Stimulated activated CD4-positive, alpha-beta T cell treated with anti-CD3 and anti-CD28 coated beads, Interleukin-4, amount 100 ng/mL, for 1 hour (primary cell): Measurements from ENCODE around the gene KRTAP2-1.
"Not testable (repeated sequence)": the region's sequence is repeated elsewhere in the genome, so short reads cannot be mapped to it uniquely, and the experiment has no call there.

ENCODE experiments used
- DNase-seq: peaks from one replicate; pipeline ENCODE4 v3.0.0-alpha.2; 2020

KRTAP2-1 gene, protein sequence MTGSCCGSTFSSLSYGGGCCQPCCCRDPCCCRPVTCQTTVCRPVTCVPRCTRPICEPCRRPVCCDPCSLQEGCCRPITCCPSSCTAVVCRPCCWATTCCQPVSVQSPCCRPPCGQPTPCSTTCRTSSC

GRCh38 chr17:41046735-41047465 is at the start of gene KRTAP2-1:
Gene KRTAP2-1 (minus strand): TSS chr17:41047316. CDS start chr17:41047267, 49 bp downstream.
- DNase-seq = not testable (repeated sequence)

- DNase-seq = no peak
Observed at GRCh38 chr17:41096055-41096454, 48.9 kb upstream of the KRTAP2-1 start.

DNA sequence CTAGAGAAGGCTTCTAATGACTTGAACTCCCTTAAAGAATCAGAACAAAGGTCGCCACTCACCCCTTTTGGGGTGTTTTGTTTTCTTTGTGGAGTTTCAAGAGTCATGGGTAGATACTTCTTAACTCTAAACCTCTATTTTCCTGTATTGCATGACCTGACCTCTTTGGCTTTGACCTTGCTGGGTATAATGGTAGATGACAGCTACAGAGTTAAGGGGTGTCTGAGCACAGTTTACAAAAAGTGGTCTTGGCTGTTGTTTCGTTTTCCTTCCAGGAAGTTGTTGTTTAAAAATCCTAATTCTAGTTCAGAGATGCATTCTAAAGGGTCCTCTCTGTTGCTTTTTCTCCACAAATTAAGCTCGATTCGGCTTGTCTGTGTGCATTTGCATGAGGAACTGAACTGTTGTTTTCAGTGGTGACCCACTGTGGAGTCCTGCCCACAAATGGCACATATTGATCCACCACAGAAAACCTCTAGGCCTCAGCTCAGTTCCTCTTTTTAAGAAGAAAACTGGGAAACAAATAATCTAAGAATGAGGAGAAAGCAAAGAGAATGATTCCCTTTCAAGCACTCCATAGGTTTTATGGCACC is 41.7 kb upstream of the KRTAP2-1 start:
- not testable (repeated sequence) for DNase-seq

DNA sequence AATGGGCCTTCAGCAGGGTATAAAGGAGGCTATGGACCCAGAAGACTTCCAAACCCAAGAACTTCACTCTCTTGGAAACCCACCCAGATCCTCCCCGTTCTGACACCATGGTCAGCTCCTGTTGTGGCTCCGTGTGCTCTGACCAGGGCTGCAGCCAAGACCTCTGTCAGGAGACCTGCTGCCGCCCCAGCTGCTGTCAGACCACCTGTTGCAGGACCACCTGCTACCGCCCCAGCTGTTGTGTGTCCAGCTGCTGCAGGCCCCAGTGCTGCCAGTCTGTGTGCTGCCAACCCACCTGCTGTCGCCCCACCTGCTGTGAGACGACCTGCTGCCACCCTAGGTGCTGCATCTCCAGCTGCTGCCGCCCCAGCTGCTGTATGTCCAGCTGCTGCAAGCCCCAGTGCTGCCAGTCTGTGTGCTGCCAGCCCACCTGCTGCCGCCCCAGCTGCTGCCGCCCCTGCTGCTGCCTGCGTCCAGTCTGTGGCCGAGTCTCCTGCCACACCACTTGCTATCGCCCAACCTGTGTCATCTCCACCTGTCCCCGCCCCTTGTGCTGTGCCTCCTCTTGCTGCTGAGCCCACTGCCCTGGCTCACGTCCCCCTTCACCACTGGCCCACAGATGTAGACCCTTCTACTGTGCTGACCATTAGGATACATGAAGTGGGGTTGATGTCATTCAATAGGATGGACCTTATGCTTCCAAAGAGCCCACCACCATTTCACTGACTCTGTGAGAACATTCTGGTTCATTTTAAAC is 37.2 kb upstream of the KRTAP2-1 start, which contains the start of gene KRTAP4-7:
Gene KRTAP4-7 (plus strand): TSS at position 51 of the 757 bp plus-strand sequence. CDS start 57 bp downstream, at position 108.
- DNase-seq = not testable (repeated sequence)

DNA sequence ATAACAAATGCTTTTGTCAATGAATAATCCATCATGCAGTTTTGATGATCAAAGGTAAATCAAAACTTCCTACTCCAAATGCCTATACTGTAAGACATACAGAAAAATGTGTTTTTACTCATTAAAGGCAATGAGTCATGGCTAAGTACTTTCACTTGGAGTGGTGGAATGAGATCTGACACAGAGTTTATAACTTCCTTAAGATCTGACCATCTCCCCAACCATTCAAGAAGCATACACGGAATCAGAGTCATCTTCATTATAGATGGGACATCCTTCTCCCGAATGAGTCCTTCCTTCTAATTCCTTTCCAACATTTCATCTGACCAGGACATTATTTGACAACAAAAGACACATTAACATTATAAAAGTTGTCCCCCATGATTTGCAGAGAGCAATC is 36.3 kb upstream of the KRTAP2-1 start:
- not testable (repeated sequence) for DNase-seq

DNA sequence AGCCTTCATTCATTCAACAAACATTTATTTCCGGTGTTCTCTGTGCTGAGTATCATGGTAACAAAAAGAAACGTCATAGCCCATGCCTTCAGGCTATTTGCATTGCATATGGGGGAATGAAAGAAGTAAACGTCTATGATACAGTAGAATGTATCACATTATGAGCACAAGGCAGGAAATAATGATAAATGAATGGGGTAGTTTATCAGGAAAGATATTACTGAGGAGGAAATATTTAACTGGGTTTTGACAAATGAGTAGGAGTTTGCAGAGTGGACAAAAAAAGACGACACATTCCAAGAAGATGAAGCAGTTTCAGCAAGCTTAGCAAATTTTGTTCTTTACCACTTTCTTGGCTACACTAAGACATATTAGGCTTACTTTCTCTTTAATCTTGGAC is 35.5 kb upstream of the KRTAP2-1 start:
- DNase-seq = no peak

DNA sequence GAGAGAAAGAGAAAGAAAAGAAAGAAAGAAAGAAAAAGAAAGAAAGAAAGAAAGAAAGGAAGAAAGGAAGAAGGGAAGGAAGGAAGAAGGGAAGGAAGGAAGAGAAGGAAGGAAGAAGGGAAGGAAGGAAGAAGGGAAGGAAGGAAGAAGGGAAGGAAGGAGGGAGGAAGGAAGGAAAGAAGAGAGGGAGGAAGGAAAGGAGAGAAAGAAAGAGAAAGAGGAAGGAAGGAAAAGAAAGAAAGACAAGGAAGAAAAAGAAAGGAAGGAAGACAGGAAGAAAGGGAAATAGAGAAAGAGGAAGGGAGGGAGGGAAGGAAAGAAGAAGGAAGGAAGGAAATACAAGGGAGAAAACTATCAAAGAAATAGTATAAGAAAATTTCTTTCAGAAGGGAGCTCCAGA is 29.7 kb upstream of the KRTAP2-1 start:
- no peak for DNase-seq

- DNase-seq = no peak
Observed at GRCh38 chr17:41073676-41074075, 26.6 kb upstream of the KRTAP2-1 start.

DNA sequence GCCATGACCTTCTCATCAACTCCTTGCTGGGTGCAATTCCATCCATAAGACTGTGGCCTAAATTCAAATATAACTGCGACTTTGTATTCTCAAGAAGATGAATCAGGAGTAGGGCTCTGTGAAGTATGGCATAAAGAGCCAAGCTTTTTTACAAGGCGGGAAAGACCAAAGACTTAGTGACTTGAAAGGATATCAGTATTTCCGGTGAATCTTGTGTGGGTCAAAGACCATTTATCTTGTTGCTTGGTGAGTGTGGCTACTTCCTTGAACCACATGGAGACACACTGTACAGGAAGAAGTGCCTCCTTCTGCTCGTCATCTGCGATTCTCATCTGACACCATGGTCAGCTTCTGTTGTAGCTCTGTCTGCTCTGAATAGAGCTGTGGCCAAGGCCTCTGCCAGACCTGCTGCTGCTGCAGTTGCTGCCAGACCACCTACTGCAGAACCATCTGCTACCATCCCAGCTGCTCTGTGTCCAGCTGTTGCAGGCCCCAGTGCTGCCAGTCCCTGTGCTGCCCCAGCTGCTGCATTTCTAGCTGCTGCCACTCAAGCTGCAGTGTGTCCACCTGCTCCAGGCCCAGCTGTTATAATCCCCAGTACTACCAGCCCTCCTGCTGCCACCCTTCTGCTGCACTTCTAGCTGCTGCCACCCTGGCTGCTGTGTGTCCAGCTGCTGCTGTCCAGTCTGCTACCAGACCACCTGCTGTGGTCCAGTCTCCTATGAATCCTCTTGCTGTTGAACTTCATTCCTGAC is 24.7 kb upstream of the KRTAP2-1 start:
- DNase-seq = no peak

DNA sequence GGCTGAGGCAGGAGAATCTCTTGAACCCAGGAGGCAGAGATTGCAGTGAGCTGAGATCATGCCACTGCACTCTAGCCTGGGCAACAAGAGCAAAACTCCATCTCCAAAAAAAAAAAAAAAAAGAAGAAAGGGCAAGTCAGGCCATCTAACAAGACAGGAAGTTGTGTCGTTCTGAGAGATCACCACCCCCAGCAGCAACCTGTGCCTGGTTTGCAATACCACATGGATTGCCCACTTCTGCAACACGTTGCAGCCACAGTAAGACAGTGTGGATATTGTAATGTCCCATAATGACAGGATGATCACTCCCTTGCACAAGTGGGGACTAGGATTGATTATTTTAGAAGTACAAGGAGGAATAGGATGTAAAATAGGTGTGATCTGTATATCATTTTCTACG is 21.9 kb upstream of the KRTAP2-1 start:
- no peak for DNase-seq

- DNase-seq = no peak
Observed at GRCh38 chr17:41067281-41067680, 20.2 kb upstream of the KRTAP2-1 start.

DNA sequence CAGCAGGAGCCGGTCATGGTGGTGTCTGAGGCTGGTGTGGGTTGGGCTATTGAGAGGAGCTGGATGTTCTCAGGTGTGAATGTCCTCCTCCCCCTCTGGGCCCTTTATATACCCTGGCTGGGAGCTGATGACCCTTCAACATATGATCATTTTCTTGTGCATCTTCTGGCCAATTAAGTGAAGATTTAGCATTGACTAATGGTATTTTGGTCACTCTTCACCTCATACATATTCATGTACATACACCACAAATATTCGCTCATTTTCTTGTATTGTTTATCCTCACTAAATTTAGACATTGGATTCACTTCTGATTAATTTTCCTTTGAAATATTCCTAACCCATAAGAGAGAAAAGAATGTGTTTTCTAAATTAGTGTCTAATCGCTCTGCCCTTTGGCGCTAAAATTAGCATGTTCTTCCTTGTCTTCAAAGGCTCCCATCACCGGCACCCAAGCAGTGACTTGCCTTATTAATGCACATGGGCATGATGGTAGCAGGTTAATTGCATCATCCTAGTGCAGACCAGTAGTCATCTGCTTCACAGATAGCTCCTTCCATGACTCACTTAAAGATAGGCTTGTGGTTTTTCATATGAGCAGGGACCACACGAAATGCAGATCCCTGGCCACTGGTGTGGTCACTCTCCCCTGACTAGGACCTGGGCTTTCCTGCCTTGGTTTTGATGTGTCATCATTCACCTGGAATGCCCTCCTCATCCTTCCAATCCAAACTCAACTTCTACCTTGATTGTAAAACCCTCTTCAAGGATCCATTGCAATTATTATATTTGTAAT is 18.9 kb upstream of the KRTAP2-1 start, which contains the start of gene KRTAP2-4:
Gene KRTAP2-4 (minus strand): TSS at position 51 of the 796 bp plus-strand sequence. CDS start 34 bp downstream, at position 17.
- DNase-seq = no peak

GRCh38 chr17:41065016-41065689 is 18.0 kb upstream of the KRTAP2-1 start:
- DNase-seq = not testable (repeated sequence)

DNA sequence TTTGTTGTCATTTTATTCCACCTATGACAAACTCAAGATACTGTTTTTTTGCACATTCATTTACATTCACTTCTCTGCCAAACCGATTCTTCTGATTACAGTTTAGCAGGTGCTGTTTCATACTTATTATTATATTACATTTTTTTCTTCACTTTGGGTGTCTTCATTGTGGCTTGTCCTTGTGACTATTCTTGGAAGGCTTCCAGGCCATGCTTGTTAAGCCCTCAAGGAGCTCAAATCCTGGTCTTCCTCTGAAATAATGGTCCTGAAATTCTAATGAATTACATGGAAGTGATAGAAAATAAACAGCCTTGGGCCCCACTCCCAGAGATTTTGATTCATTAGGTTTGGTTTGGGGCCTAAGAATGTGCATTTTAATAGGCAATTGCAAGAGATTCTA is 17.2 kb upstream of the KRTAP2-1 start:
- no peak for DNase-seq

- DNase-seq = no peak
Observed at GRCh38 chr17:41063449-41063848, 16.3 kb upstream of the KRTAP2-1 start.

DNA sequence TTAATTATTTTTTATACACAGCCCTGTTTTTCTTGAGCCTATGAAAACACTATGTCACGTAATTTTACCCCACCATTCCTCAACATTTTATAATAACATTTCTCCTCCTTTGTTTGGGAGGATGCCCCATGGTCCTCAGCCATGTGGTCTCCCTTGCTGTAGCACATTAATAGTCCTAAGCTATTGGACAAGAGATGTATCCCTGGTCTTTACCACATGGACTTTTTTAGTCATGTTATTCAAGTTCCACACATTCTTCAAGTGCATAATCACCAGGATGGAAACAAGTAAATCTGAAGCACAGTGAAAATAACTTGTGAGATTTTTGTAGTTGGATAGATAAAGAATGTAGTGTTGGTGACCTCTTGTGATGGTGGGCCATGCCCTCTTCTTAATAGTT is 14.8 kb upstream of the KRTAP2-1 start:
- no peak for DNase-seq

GRCh38 chr17:41060052-41060604 is 13.0 kb upstream of the KRTAP2-1 start, which contains the start of gene KRTAP2-3:
Gene KRTAP2-3 (minus strand): TSS chr17:41060114. CDS start chr17:41060050, 64 bp downstream.
- DNase-seq = no peak

- DNase-seq = not testable (repeated sequence)
Observed at GRCh38 chr17:41059276-41060051, 12.3 kb upstream of the KRTAP2-1 start.

GRCh38 chr17:41058741-41059140 is 11.6 kb upstream of the KRTAP2-1 start:
- no peak for DNase-seq

- no peak for DNase-seq
Observed at GRCh38 chr17:41057547-41057946, 10.4 kb upstream of the KRTAP2-1 start.
